Activated naive CD8-positive, alpha-beta T cell treated with anti-CD3 and anti-CD28 coated beads, Interleukin-2, amount 50 U/mL, for 16 hours (primary cell): ENCODE results near the gene KRT3.
"Not testable (repeated sequence)": the region's sequence is repeated elsewhere in the genome, so short reads cannot be mapped to it uniquely, and the experiment has no call there.

ENCODE experiments used
- DNase-seq: peaks from one replicate; pipeline ENCODE4 v3.0.0-alpha.2; 2020; ENCODE audit warnings: low read depth, low spot score

KRT3 gene

GRCh38 chr12:52781399-52782082 lies 14.4 kb downstream of the KRT3 start:
- no peak for DNase-seq

- no peak for DNase-seq
Observed at GRCh38 chr12:52779914-52780313, 16.0 kb downstream of the KRT3 start.

- no peak for DNase-seq
Observed at GRCh38 chr12:52778833-52779232, 17.1 kb downstream of the KRT3 start.

- DNase-seq, result no peak
Observed at GRCh38 chr12:52777566-52777965, 18.4 kb downstream of the KRT3 start.

- DNase-seq, result no peak
Observed at GRCh38 chr12:52776913-52777395, 19.0 kb downstream of the KRT3 start, which contains the start of gene KRT76. KRT76 (minus strand) TSS chr12:52777345; CDS start chr12:52777291, 54 bp downstream.

GRCh38 chr12:52776435-52776834 lies 19.5 kb downstream of the KRT3 start:
- no peak for DNase-seq

- DNase-seq, result no peak
Observed at GRCh38 chr12:52774629-52775250, 21.2 kb downstream of the KRT3 start.

GRCh38 chr12:52772772-52773171 lies 23.1 kb downstream of the KRT3 start:
- no peak for DNase-seq

GRCh38 chr12:52772188-52772587 lies 23.7 kb downstream of the KRT3 start:
- DNase-seq, result no peak

GRCh38 chr12:52771505-52771904 lies 24.4 kb downstream of the KRT3 start:
- DNase-seq, result no peak

- DNase-seq, result no peak
Observed at GRCh38 chr12:52771088-52771487, 24.8 kb downstream of the KRT3 start.

GRCh38 chr12:52769946-52770345 lies 26.0 kb downstream of the KRT3 start:
- no peak for DNase-seq

GRCh38 chr12:52769354-52769753 lies 26.6 kb downstream of the KRT3 start:
- no peak for DNase-seq

- DNase-seq, result no peak
Observed at GRCh38 chr12:52768479-52769200, 27.3 kb downstream of the KRT3 start.

GRCh38 chr12:52767427-52767826 lies 28.5 kb downstream of the KRT3 start:
- DNase-seq, result no peak

GRCh38 chr12:52767020-52767379 lies 28.9 kb downstream of the KRT3 start:
- no peak for DNase-seq

GRCh38 chr12:52766351-52767019 lies 29.4 kb downstream of the KRT3 start:
- no peak for DNase-seq

- no peak for DNase-seq
Observed at GRCh38 chr12:52765702-52766101, 30.2 kb downstream of the KRT3 start.

- no peak for DNase-seq
Observed at GRCh38 chr12:52763991-52764390, 31.9 kb downstream of the KRT3 start.

- no peak for DNase-seq
Observed at GRCh38 chr12:52763036-52763659, 32.8 kb downstream of the KRT3 start.

- DNase-seq, result no peak
Observed at GRCh38 chr12:52761802-52762201, 34.1 kb downstream of the KRT3 start.

- not testable (repeated sequence) for DNase-seq
Observed at GRCh38 chr12:52761218-52761617, 34.7 kb downstream of the KRT3 start.
